SK-MEL-5 (cell line): Measurements from ENCODE around the gene TTC9B. TPM values are rescaled to one million over a fixed set of nuclear protein-coding genes. Genes with fewer than 3 reads are reported as not detected.
"Not testable (repeated sequence)": the region's sequence is repeated elsewhere in the genome, so short reads cannot be mapped to it uniquely, and the experiment has no call there.

Experiments
- DNase-seq: peaks from one replicate; pipeline ENCODE4 v3.0.0-alpha.2; 2016; ENCODE audit warnings: low read depth, low spot score
- in situ Hi-C: cut with HindIII; loops from 2 replicates; pipeline ENCODE4 v1.10.0; 2016; ENCODE audit warnings: low sequenced_read_pairs, high pct_unique_total_duplicates, low pct_unique_long_range_greater_than_20kb
- total RNA-seq: library from RNA; depleted of rRNA; stranded (reverse); fragments of >200 nt; shearing (Covaris generic); gene quantifications from 2 replicates; pipeline ENCODE4 v1.2.3, GENCODE V29; 2014

The TTC9B gene
- total RNA-seq, 1 experiment from 2014 or later, result not detected

DNA sequence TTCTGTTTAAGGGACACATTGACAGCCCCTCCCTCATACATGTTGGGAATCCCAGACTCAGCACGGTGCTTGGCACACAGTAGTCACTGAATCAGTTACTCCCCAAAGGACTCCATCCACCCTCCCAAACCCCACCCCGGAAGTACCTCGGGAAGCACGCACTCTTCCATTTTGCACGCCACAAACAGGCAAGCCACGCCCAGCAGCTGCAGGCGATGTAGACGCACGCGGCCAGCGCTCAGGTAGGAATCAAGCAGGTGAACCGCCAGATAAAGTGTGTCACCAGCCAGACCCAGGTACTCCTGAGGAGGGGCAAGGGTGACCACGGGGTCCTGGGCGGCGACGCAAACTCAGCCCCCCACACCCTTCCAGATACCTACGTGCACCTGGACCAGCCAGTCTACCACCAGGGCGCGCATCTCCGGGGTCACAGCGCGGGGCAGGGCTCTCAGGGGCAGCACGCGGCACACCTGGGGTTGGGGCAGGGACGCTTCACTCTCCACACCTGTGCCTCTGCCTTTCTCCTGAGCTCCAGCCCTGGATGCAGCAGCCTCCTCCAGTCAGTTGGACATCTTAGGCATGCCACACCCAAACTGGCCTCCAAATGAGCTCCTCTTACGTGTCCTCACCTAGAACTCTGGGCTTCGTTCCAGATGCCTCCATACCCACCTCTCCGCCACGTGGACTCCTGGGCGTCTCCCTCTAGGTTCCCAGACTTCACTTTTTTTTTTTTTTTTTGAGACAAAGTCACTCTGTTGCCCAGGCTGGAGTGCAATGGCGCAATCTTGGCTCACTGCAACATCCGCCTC is 6.4 kb upstream of the TTC9B start:
- in situ Hi-C loops, result no loop called here
- no peak for DNase-seq

- in situ Hi-C loops, result no loop called here
- DNase-seq, result no peak
Measured at GRCh38 chr19:40223135-40223822, 5.1 kb upstream of the TTC9B start.

DNA sequence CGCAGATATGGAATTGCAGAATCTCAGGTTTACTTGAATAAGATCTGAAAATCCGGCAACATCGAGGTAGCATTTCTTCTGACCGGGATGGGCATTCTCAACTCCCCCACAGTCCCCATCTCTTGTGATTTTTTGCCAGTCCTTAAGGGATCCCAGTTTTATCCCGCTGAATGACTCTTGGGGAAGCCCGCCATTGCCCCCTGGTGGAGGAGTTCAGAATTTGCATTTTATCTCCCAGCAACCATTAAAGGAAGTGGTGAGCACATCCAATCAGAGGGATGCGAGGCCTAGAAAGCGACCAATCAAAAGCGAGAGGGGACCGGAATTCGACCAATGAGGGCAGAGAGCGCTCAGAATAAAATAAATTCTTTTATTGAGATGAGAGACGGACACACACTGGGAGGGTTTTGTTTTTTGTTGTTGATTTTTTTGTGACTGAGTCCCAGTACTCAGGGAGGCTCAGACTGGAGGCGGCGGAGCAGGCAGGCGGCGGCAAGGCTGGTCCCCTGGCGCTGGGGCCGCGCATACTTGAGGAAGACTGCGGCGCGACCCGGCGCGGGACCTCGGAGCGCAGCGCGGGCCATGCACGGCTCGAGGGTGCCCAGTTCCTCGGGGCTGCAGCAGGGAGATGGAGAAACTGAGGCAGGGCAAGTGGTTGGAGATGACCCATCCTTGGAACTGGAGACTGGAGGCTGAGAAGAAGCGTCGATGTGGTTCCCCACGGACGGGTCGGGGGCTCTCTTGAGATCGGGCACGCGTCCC is 3.9 kb upstream of the TTC9B start:
- in situ Hi-C loops, result no loop called here
- DNase-seq, result peak; percentile 96

- in situ Hi-C loops, result no loop called here
Measured at GRCh38 chr19:40220674-40221073, 2.5 kb upstream of the TTC9B start.

GRCh38 chr19:40219721-40220276 is 1.6 kb upstream of the TTC9B start:
- in situ Hi-C loops, result no loop called here
- peak; percentile 85 for DNase-seq

More at GRCh38 chr19:40220674-40221073, 2.5 kb upstream of the TTC9B start:
- no peak for DNase-seq

- in situ Hi-C loops, DNase-seq: not testable (repeated sequence)
Measured at GRCh38 chr19:40219029-40219428, 845 bp upstream of the TTC9B start.

GRCh38 chr19:40217027-40217810 is 965 bp downstream of the TTC9B start:
- in situ Hi-C loops, result no loop called here
- DNase-seq, result no peak

GRCh38 chr19:40216777-40217026 is 1.5 kb downstream of the TTC9B start:
- no peak for DNase-seq
- in situ Hi-C loops, result no loop called here

DNA sequence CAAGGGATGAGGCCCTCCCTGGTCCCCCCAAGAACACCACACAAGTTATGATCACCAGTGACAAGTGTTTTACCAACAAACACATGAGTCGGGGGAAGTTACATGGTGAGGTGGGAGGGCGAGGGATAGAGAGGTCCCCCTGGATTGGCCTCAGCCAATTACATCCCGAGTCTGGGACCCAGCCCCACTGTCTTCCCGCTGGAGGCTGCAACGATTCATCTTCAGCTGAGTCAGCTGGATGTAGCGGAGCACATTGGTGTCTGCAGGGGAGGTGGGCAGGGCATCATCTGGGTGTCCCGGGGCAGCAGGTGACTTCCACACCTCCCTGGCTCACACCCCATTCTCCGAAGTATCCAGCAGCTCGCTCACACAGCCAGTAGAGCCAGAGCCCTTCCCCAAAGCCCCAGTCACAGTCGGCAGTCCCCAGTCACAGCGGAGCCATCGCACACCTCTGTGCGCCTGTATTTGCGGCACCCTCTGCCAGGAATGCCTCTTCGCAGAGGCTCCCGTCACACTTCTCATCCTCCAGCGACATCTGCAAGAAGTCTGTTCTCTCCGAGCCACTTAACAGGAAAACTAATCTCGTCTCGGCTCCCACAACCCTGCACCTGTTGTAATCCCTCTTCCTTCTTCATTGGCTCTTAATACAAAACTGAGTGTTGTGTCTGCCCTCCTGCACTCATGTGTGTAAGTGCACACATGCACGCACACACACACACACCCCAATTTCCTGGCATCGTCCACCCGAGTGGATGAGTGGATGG is 2.0 kb downstream of the TTC9B start:
- DNase-seq, result no peak
- in situ Hi-C loops, result no loop called here

DNA sequence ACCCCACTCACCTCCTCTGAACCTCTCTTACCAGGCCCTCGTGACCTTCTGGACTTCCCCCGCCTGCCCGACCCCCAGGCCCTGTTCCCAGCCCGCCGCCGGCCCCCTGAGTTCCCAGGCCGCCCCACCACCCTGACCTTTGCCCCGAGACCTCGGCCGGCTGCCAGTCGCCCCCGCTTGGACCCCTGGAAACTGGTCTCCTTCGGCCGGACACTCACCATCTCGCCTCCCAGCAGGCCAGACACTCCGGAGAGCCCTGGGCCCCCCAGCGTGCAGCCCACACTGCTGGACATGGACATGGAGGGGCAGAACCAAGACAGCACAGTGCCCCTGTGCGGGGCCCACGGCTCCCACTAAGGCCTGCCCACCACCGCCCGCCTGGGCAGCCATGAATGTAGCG is 3.2 kb downstream of the TTC9B start:
- no peak for DNase-seq

DNA sequence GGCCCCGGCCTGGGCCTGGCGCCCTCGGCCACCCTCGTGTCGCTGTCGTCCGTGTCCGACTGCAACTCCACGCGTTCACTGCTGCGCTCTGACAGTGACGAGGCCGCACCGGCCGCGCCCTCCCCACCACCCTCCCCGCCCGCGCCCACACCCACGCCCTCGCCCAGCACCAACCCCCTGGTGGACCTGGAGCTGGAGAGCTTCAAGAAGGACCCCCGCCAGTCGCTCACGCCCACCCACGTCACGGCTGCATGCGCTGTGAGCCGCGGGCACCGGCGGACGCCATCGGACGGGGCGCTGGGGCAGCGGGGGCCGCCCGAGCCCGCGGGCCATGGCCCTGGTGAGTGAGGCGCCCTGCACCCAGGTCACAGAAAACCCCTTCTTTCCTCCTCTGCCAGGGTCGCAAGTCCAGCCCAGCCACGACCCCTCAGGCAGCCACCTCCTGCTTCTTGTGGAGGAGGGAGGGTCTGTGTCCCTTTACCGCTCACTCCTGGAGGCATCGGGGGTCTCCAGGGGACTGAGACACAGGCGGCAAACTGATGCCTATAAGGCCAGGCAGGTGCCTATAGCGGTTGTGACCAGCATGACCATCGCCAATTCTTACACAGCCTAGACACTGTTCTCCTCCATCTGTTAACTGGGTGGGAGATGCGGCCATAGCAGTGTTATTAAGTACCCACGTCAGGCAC is 4.2 kb downstream of the TTC9B start:
- in situ Hi-C loops, result no loop called here
- no peak for DNase-seq

More for the DNA sequence above, 3.2 kb downstream of the TTC9B start:
- in situ Hi-C loops, result no loop called here

GRCh38 chr19:40213251-40213829 is 4.8 kb downstream of the TTC9B start:
- DNase-seq, result no peak
- in situ Hi-C loops, result no loop called here

DNA sequence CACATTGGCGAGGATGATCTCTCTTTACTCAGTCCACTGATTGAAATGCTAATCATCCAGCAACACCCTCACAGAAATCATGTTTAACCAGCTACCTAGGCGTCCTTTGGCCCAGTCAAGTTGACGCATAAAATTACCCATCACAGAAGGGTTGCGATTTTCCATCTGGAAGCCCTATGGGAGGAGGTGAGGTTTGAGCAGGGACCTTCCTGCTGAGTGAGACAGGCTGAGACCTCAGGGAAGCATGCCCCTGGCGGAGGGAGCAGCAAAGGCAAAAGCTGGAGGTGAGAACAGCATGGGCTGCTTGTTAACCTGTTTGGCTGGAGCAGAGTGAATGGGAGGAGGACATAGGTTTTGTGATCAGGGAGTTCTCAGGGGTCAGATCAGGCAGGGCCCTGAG is 7.3 kb downstream of the TTC9B start:
- in situ Hi-C loops, result no loop called here
- no peak for DNase-seq

- DNase-seq, result no peak
- in situ Hi-C loops, result no loop called here
Measured at GRCh38 chr19:40208602-40209001, 9.6 kb downstream of the TTC9B start.

DNA sequence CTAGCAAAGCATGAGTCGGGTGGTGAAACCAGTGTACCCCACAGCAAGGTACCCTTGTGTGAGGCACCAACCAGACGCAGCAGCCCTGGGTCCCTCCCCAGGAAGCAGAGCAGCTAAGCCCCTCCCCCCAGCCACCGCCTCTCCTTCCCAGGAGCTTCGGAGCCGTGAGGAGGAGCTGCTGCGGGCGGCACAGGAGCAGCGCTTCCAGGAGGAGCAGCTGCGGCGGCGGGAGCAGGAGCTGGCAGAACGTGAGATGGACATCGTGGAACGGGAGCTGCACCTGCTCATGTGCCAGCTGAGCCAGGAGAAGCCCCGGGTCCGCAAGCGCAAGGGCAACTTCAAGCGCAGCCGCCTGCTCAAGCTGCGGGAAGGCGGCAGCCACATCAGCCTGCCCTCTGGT is 12.4 kb downstream of the TTC9B start:
- DNase-seq, result no peak
- in situ Hi-C loops, result no loop called here

DNA sequence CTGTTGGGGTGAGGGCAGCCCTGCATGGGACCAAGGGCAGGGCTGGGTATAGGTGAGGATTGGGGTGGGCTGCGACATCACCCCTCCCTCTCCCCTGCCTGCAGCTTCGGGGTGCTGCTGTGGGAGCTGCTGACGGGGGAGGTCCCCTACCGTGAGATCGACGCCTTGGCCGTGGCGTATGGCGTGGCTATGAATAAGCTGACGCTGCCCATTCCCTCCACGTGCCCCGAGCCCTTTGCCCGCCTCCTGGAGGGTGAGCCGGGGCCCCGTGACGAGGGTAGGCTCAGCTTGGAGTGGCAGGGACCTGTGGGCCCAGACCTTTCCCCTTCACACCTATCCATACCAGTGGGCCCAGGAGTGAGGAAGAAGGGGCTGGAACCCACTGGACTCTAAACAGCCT is 13.8 kb downstream of the TTC9B start:
- no peak for DNase-seq
- in situ Hi-C loops, result no loop called here
